ENCODE measurements around the gene ZNF367. TPM values are rescaled to one million over a fixed set of nuclear protein-coding genes. Genes with fewer than 3 reads are reported as not detected.

Gene ZNF367
- total RNA-seq, 2 donors from 2014 or later, result 4.7 to 6.9 TPM

DNA sequence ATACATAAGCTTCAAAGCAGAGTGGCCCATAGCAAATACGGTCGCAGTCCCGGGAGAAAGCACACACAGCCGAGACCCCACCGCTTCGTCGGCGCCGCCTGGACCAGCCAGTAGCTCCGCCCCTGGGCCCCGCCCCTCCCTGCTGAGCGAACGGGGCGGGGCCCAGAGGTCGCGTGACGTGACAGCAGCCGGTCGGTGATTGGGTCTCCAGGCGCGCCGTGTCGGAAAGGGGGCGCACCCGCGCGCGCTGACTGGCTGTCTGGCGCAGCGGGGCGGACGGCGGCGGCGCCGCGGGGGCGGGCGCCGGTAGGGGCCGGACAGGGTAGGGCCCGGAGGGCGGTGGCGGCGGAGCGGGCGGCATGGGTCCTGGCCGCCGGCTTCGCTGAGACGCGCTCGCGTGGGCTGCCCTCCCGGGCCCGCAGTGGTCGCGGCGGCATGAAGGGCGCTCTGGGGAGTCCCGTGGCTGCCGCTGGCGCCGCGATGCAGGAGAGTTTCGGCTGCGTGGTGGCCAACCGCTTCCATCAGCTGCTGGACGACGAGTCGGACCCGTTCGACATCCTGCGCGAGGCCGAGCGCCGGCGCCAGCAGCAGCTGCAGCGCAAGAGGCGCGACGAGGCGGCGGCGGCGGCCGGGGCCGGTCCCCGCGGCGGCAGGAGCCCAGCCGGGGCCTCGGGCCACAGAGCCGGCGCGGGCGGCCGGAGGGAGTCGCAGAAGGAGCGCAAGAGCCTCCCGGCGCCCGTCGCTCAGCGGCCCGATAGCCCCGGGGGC is 31.9 kb upstream of the ZNF367 start, which contains the start of gene HABP4:
Gene HABP4 (plus strand): TSS at position 325 of the 768 bp plus-strand sequence. CDS start 111 bp downstream, at position 436.
- no peaks in the 10 kb centered on the region for H3K9me3 ChIP-seq (ENCODE audit: control insufficient read depth, low read length, poor library complexity, severe bottlenecking)
- peak; percentile 93 for ATAC-seq
- peaks cover 20% of the 10 kb centered on the region for H3K4me1 Mint-ChIP-seq
- peak within 1 kb of the TSS; percentile 88 for H3K27ac Mint-ChIP-seq
- DNase-seq, result peak; percentile 94 to 99 (median 95)
- H3K4me3 Mint-ChIP-seq, result peak within 1 kb of the TSS; percentile 94
- H3K36me3 Mint-ChIP-seq (ENCODE audit: low read depth), result peaks cover 4% of the 10 kb centered on the region
- peaks cover 4% of the 10 kb centered on the region for H3K27me3 Mint-ChIP-seq

- peak; percentile 15 for ATAC-seq
- Mint-ChIP-seq H3K27ac (no peak overlapping the region), H3K27me3 (peaks cover 4% of the 10 kb centered on the region)
Measured at GRCh38 chr9:96449523-96449844, 31.3 kb upstream of the ZNF367 start.

GRCh38 chr9:96448546-96449170 is 30.5 kb upstream of the ZNF367 start:
- no peak for DNase-seq
- no peak overlapping the region for H3K27ac Mint-ChIP-seq
- H3K4me3 Mint-ChIP-seq, result peak overlapping the region; percentile 94
- peaks cover 4% of the 10 kb centered on the region for H3K27me3 Mint-ChIP-seq
- peaks cover 18% of the 10 kb centered on the region for H3K4me1 Mint-ChIP-seq
- peaks cover 4% of the 10 kb centered on the region for H3K36me3 Mint-ChIP-seq (ENCODE audit: low read depth)
- no peak for ATAC-seq
- H3K9me3 ChIP-seq (ENCODE audit: control insufficient read depth, low read length, poor library complexity, severe bottlenecking), result no peaks in the 10 kb centered on the region

More at GRCh38 chr9:96449523-96449844, 31.3 kb upstream of the ZNF367 start:
- DNase-seq, result peak in 1 of 3 donors; percentile 11
- Mint-ChIP-seq H3K36me3 (ENCODE audit: low read depth) (peaks cover 4% of the 10 kb centered on the region), H3K4me1 (peaks cover 20% of the 10 kb centered on the region), H3K4me3 (peak overlapping the region; percentile 94)
- no peaks in the 10 kb centered on the region for H3K9me3 ChIP-seq (ENCODE audit: control insufficient read depth, low read length, poor library complexity, severe bottlenecking)

DNA sequence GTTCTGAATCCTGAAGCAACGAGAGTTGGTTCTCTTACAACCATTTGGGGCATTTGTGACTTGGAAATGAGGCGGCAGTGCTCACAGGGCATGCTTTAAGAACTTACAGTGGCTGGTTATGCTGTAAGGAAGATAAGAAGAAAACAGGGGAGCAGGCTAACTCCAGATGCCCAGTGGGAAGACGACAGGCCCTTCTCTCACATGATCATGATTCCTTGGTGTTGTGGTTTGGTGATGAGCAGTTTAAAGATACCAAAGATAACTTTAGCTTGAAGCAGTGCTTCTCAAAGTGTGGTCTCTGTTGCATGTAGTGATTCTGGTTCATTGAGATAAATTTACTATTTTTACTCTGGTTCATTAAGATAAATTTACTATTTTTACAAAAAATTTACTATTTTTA is 29.2 kb upstream of the ZNF367 start:
- Mint-ChIP-seq H3K27me3 (peaks cover 4% of the 10 kb centered on the region), H3K4me1 (peaks cover 15% of the 10 kb centered on the region), H3K27ac (no peak overlapping the region), H3K36me3 (ENCODE audit: low read depth) (peaks cover 4% of the 10 kb centered on the region), H3K4me3 (no peak overlapping the region)
- ATAC-seq (no peak), DNase-seq (no peak)
- H3K9me3 ChIP-seq (ENCODE audit: control insufficient read depth, low read length, poor library complexity, severe bottlenecking), result no peaks in the 10 kb centered on the region

DNA sequence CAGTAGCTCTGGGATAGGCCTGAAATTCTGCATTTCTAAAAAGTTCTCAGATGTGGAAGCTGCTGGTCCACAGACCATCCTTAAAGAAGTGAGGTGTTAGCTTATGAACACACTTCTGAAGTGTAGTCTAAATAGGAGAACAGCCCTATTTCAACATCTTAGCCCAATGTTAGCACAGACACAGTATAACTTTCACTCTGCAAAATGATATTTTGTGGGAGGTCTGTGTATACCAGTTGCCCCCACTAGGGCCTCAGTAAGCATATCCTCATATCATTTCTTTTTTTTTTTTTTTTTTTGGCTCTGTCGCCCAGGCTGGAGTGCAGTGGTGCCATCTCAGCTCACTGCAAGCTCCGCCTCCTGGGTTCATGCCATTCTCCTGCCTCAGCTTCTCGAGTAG is 24.3 kb upstream of the ZNF367 start:
- no peak overlapping the region for H3K27ac Mint-ChIP-seq
- H3K4me1 Mint-ChIP-seq, result no peaks in the 10 kb centered on the region
- H3K4me3 Mint-ChIP-seq, result no peak overlapping the region
- no peaks in the 10 kb centered on the region for H3K9me3 ChIP-seq (ENCODE audit: control insufficient read depth, low read length, poor library complexity, severe bottlenecking)
- no peaks in the 10 kb centered on the region for H3K36me3 Mint-ChIP-seq (ENCODE audit: low read depth)
- no peak for DNase-seq
- no peaks in the 10 kb centered on the region for H3K27me3 Mint-ChIP-seq
- ATAC-seq, result peak; percentile 50

- H3K4me1 Mint-ChIP-seq, result no peaks in the 10 kb centered on the region
- no peaks in the 10 kb centered on the region for H3K36me3 Mint-ChIP-seq (ENCODE audit: low read depth)
- ATAC-seq, result no peak
- no peak overlapping the region for H3K4me3 Mint-ChIP-seq
- H3K27me3 Mint-ChIP-seq, result no peaks in the 10 kb centered on the region
- DNase-seq, result no peak
- H3K9me3 ChIP-seq (ENCODE audit: control insufficient read depth, low read length, poor library complexity, severe bottlenecking), result no peaks in the 10 kb centered on the region
- H3K27ac Mint-ChIP-seq, result no peak overlapping the region
Measured at GRCh38 chr9:96441798-96442445, 23.8 kb upstream of the ZNF367 start.

GRCh38 chr9:96440671-96441199 is 22.6 kb upstream of the ZNF367 start:
- no peak for DNase-seq
- no peaks in the 10 kb centered on the region for H3K36me3 Mint-ChIP-seq (ENCODE audit: low read depth)

DNA sequence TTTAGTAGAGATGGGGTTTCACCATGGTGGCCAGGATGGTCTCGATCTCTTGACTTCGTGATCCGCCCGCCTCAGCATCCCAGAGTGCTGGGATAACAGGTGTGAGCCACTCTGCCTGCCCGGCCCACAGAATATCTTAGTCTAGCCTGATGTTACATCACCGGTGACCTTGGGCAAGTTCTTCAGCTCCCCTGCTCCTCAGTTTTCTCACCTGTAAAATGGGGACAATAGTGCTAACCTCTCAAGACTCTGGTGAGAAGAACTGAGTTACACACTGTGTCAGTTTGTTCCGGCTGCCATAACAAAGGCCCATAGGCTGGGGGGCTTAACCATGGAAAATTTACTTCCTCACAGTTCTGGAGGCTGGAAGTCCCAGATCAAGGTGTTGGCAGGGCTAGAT is 19.3 kb upstream of the ZNF367 start:
- H3K4me3 Mint-ChIP-seq, result no peak overlapping the region
- H3K4me1 Mint-ChIP-seq, result no peaks in the 10 kb centered on the region
- no peak overlapping the region for H3K27ac Mint-ChIP-seq
- no peak for ATAC-seq
- peaks cover 12% of the 10 kb centered on the region for H3K27me3 Mint-ChIP-seq
- no peaks in the 10 kb centered on the region for H3K9me3 ChIP-seq (ENCODE audit: control insufficient read depth, low read length, poor library complexity, severe bottlenecking)
- peaks cover 2% of the 10 kb centered on the region for H3K36me3 Mint-ChIP-seq (ENCODE audit: low read depth)
- no peak for DNase-seq

More at GRCh38 chr9:96440671-96441199, 22.6 kb upstream of the ZNF367 start:
- ATAC-seq, result no peak
- Mint-ChIP-seq H3K4me1 (no peaks in the 10 kb centered on the region), H3K27me3 (no peaks in the 10 kb centered on the region), H3K4me3 (no peak overlapping the region), H3K27ac (no peak overlapping the region)
- no peaks in the 10 kb centered on the region for H3K9me3 ChIP-seq (ENCODE audit: control insufficient read depth, low read length, poor library complexity, severe bottlenecking)

- peaks cover 2% of the 10 kb centered on the region for H3K36me3 Mint-ChIP-seq (ENCODE audit: low read depth)
- no peak for ATAC-seq
- peaks cover 12% of the 10 kb centered on the region for H3K27me3 Mint-ChIP-seq
- peak overlapping the region; percentile 16 for H3K27ac Mint-ChIP-seq
- no peaks in the 10 kb centered on the region for H3K4me1 Mint-ChIP-seq
- DNase-seq, result no peak
- no peaks in the 10 kb centered on the region for H3K9me3 ChIP-seq (ENCODE audit: control insufficient read depth, low read length, poor library complexity, severe bottlenecking)
- H3K4me3 Mint-ChIP-seq, result no peak overlapping the region
Measured at GRCh38 chr9:96436456-96437126, 18.4 kb upstream of the ZNF367 start.

DNA sequence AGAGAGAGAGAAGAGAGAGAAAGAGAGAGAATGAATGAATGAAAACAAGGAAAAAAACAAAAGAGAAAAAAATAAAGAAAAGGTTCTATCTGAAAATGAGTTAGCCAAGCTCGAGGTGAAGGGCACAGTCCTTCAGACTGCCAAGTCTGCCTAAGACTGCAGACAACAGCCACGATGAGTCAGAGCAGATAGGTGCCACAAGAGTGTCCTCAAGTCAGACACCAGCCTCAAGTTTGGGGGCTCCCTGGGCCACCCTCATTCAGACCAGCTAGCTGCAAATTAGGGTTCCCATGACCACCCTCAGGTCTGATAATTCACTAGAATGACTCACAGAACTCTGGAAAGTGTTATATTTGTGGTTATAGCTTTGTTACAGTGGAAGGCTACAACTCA is 17.9 kb upstream of the ZNF367 start:
- Mint-ChIP-seq H3K4me1 (no peaks in the 10 kb centered on the region), H3K27ac (no peak overlapping the region), H3K27me3 (peaks cover 12% of the 10 kb centered on the region), H3K4me3 (no peak overlapping the region), H3K36me3 (ENCODE audit: low read depth) (peaks cover 2% of the 10 kb centered on the region)
- ATAC-seq (no peak), DNase-seq (no peak)
- H3K9me3 ChIP-seq (ENCODE audit: control insufficient read depth, low read length, poor library complexity, severe bottlenecking), result no peaks in the 10 kb centered on the region

- Mint-ChIP-seq H3K4me3 (no peak overlapping the region), H3K27ac (no peak overlapping the region), H3K27me3 (peaks cover 12% of the 10 kb centered on the region), H3K4me1 (no peaks in the 10 kb centered on the region), H3K36me3 (ENCODE audit: low read depth) (peaks cover 2% of the 10 kb centered on the region)
- ATAC-seq, result no peak
- no peak for DNase-seq
- H3K9me3 ChIP-seq (ENCODE audit: control insufficient read depth, low read length, poor library complexity, severe bottlenecking), result no peaks in the 10 kb centered on the region
Measured at GRCh38 chr9:96435345-96435744, 17.2 kb upstream of the ZNF367 start.

- H3K4me1 Mint-ChIP-seq, result no peaks in the 10 kb centered on the region
- H3K9me3 ChIP-seq (ENCODE audit: control insufficient read depth, low read length, poor library complexity, severe bottlenecking), result no peaks in the 10 kb centered on the region
- DNase-seq (no peak), ATAC-seq (no peak)
- H3K27me3 Mint-ChIP-seq, result peaks cover 9% of the 10 kb centered on the region
- no peak overlapping the region for H3K27ac Mint-ChIP-seq
- peaks cover 2% of the 10 kb centered on the region for H3K36me3 Mint-ChIP-seq (ENCODE audit: low read depth)
- H3K4me3 Mint-ChIP-seq, result no peak overlapping the region
Measured at GRCh38 chr9:96430377-96430776, 12.2 kb upstream of the ZNF367 start.

DNA sequence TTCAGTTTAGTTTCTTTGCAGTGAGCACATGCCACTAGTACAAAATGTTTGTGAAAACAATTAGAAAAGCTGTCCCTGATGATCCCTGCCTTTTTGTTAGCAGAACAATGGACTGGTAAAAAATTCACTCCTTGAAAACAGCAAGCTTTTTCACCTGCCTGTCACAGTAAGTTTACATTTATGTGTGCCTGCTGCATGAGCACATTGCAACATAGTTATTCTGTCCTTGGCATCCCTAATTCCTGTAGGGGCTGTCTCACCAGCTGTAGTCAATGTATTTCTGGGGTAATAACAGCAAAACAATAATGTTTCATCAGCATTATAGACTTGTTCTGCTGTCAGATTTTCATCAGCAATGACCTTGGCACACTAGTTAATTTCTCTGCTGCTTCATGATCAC is 11.6 kb upstream of the ZNF367 start:
- no peak overlapping the region for H3K4me3 Mint-ChIP-seq
- H3K27me3 Mint-ChIP-seq, result peaks cover 4% of the 10 kb centered on the region
- ATAC-seq (no peak), DNase-seq (no peak)
- H3K9me3 ChIP-seq (ENCODE audit: control insufficient read depth, low read length, poor library complexity, severe bottlenecking), result no peaks in the 10 kb centered on the region
- H3K36me3 Mint-ChIP-seq (ENCODE audit: low read depth), result peaks cover 2% of the 10 kb centered on the region
- H3K4me1 Mint-ChIP-seq, result no peaks in the 10 kb centered on the region
- H3K27ac Mint-ChIP-seq, result no peak overlapping the region
